ENCODE data around the gene SIGLEC9. TPM values are rescaled to one million over a fixed set of nuclear protein-coding genes. Genes with fewer than 3 reads are reported as not detected.

The SIGLEC9 gene
- total RNA-seq, 1 donor from 2014 or later: 24.8 TPM

DNA sequence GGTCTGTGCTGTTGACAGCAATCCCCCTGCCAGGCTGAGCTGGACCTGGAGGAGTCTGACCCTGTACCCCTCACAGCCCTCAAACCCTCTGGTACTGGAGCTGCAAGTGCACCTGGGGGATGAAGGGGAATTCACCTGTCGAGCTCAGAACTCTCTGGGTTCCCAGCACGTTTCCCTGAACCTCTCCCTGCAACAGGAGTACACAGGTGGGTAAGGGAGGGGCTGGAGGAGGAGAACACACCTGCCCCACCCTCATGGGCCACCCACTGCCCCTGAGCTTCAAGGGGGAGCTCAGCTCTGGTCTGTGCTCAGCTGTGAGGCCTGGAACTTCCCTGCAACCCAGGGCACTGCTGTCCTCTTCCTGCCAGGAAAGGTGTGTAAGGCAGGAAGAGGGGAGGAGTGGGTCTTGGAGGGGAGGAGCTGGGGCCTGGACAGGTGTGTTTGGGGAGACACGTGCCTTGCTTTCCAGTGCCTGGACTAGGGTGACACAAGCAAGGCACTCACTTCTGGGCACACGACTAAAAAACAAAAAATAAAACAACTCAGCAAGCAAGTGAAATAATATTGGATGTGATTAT, 21.3 kb downstream of the SIGLEC9 start:
- no peak overlapping the region for H3K4me3 ChIP-seq
- intact Hi-C loops (cut with DNase I): no loop called here
- DNase-seq (no peak), ATAC-seq (no peak)
- TF ChIP-seq, protein P1, sequence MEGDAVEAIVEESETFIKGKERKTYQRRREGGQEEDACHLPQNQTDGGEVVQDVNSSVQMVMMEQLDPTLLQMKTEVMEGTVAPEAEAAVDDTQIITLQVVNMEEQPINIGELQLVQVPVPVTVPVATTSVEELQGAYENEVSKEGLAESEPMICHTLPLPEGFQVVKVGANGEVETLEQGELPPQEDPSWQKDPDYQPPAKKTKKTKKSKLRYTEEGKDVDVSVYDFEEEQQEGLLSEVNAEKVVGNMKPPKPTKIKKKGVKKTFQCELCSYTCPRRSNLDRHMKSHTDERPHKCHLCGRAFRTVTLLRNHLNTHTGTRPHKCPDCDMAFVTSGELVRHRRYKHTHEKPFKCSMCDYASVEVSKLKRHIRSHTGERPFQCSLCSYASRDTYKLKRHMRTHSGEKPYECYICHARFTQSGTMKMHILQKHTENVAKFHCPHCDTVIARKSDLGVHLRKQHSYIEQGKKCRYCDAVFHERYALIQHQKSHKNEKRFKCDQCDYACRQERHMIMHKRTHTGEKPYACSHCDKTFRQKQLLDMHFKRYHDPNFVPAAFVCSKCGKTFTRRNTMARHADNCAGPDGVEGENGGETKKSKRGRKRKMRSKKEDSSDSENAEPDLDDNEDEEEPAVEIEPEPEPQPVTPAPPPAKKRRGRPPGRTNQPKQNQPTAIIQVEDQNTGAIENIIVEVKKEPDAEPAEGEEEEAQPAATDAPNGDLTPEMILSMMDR (IDR thresholded peaks at IDR 0.05): no peak
- no peaks in the 10 kb centered on the region for H3K27me3 ChIP-seq (ENCODE audit: low read depth)
- H3K27ac ChIP-seq: no peak overlapping the region
- H3K36me3 ChIP-seq: no peaks in the 10 kb centered on the region
- H3K4me1 ChIP-seq: peaks cover 16% of the 10 kb centered on the region
- H3K9me3 ChIP-seq: no peaks in the 10 kb centered on the region

DNA sequence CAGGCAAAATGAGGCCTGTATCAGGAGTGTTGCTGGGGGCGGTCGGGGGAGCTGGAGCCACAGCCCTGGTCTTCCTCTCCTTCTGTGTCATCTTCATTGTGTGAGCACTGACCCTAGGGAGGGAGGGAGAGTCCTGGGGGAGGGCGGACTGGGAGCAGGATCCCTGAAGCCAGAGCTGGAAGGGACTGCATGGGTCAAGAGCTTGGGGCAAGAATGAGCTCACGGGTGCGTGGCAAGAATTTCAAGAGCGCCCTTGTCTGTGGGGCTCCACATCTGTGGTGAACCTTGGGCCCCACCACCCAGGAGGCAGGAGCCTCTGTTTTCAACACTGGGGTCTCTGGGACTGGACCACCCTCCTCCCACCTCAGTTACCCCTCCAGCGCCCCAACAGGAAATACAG, 22.0 kb downstream of the SIGLEC9 start:
- Histone ChIP-seq H3K27me3 (ENCODE audit: low read depth) (no peaks in the 10 kb centered on the region), H3K9me3 (no peaks in the 10 kb centered on the region), H3K36me3 (no peaks in the 10 kb centered on the region), H3K27ac (no peak overlapping the region), H3K4me1 (peaks cover 9% of the 10 kb centered on the region), H3K4me3 (no peak overlapping the region)
- DNase-seq: no peak
- intact Hi-C loops (cut with DNase I): no loop called here
- no peak for ATAC-seq
- TF ChIP-seq, protein P1 (IDR thresholded peaks at IDR 0.05): no peak

DNA sequence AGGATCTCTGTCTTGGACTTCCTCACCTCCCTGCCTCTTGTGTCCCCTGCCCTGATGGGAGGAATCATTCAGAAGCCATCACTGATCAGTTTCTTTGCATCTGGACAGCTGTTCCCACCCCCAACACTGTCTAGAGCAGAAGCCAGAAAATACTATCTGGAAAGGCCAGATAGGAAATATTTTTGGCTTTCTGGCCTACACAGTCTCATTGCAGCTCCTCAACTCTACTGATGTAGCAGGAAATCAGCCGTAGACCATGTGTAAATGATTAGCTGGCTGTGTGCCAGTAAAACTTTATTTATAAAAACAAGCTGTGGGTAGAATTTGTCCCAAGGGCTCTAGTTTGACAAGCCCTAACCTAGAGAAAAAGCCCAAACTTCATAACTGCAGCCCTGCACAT, 23.0 kb downstream of the SIGLEC9 start:
- DNase-seq: no peak
- no peak for ATAC-seq
- TF ChIP-seq, protein P1 (IDR thresholded peaks at IDR 0.05): no peak
- H3K4me1 ChIP-seq: peaks cover 9% of the 10 kb centered on the region
- peaks cover 4% of the 10 kb centered on the region for H3K27me3 ChIP-seq (ENCODE audit: low read depth)
- no peaks in the 10 kb centered on the region for H3K9me3 ChIP-seq
- H3K27ac ChIP-seq: no peak overlapping the region
- intact Hi-C loops (cut with DNase I): no loop called here
- H3K4me3 ChIP-seq: no peak overlapping the region
- H3K36me3 ChIP-seq: no peaks in the 10 kb centered on the region

DNA sequence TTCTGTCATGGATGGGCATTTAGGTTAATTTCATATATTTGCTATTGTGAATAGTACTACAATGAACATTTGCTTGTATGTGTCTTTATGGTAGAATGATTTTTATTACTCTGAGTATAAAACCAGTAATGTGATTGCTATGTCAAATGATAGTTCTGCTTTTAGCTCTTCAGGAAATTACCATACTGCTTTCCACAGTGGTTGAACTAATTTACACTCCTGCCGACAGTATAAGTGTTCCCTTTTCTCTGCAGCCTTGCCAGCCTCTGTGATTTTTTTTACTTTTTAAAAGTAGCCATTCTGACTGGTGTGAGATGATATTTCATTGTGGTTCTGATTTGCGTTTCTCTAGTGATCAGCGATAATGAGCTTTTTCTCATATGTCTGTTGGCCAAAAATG, 23.9 kb downstream of the SIGLEC9 start:
- ATAC-seq (no peak), DNase-seq (no peak)
- Histone ChIP-seq H3K36me3 (no peaks in the 10 kb centered on the region), H3K27ac (no peak overlapping the region), H3K4me1 (peaks cover 9% of the 10 kb centered on the region), H3K27me3 (ENCODE audit: low read depth) (peaks cover 5% of the 10 kb centered on the region), H3K9me3 (no peaks in the 10 kb centered on the region), H3K4me3 (no peak overlapping the region)
- TF ChIP-seq, protein P1 (IDR thresholded peaks at IDR 0.05): no peak
- intact Hi-C loops (cut with DNase I): no loop called here

DNA sequence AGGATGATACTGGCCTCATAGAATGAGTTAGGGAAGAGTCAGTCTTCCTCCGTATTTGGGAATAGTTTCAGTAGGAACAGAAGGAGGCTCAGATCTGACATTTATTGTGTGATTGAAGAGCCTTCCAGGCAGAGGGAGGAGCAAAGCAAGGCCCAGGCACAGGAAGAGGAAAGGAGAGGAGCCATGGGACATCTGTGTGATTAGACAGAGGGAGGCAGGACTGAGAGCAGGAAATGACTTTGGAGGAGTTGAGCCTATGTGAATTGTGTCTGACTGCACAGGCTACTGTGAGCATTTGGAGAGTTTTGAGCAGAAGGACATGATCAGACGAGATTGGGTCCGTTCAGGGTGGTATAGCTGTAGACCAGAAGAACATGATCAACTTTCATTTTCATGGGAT, 25.9 kb downstream of the SIGLEC9 start:
- Histone ChIP-seq H3K36me3 (no peaks in the 10 kb centered on the region), H3K9me3 (no peaks in the 10 kb centered on the region), H3K4me1 (peaks cover 9% of the 10 kb centered on the region), H3K27me3 (ENCODE audit: low read depth) (peaks cover 5% of the 10 kb centered on the region), H3K4me3 (no peak overlapping the region), H3K27ac (no peak overlapping the region)
- TF ChIP-seq, protein P1 (IDR thresholded peaks at IDR 0.05): no peak
- intact Hi-C loops (cut with DNase I): no loop called here
- no peak for DNase-seq
- ATAC-seq: no peak
